Common myeloid progenitor, CD34-positive (primary cell): Measurements from ENCODE around the gene VPS37C.

ENCODE experiments used
- CTCF ChIA-PET: fragments of 350-600 bp; sonication (Branson Sonifier 250); formaldehyde crosslinking; loops from one replicate; lab custom pipeline; 2021; ENCODE audit warnings: antibody characterized with exemption; lab: Charles Lee
- POLR2A ChIA-PET: fragments of 350-600 bp; sonication (Branson Sonifier 250); formaldehyde crosslinking; loops from one replicate; lab custom pipeline; 2021; ENCODE audit warnings: antibody characterized with exemption; lab: Charles Lee
- DNase-seq, 3 donors: peaks; one replicate each; pipeline versions ENCODE4 v3.0.0 to v3.0.0-alpha.2; 2013
- H3K27ac ChIP-seq, 2 experiments: 1 replicate in 1 of 2; 2 replicates in 1 of 2; pipeline ENCODE4 v1.7.0; 2013; ENCODE audit warnings: inconsistent platforms in 2 of 2, low read length in 2 of 2, mild to moderate bottlenecking in 2 of 2, low read depth in 1 of 2, moderate library complexity in 1 of 2; ENCODE audit not compliant: severe bottlenecking in 2 of 2, insufficient read depth in 1 of 2, poor library complexity in 1 of 2
- H3K27me3 ChIP-seq, 5 experiments: replicated peaks in 2 of 5; 1 replicate in 3 of 5; 2 replicates in 2 of 5; pipeline versions ENCODE4 v1.6.1 to v1.7.0; 2013; ENCODE audit warnings: low read length in 4 of 5, mild to moderate bottlenecking in 2 of 5, moderate library complexity in 2 of 5, inconsistent platforms in 1 of 5; ENCODE audit not compliant: insufficient read depth in 5 of 5, control insufficient read depth in 4 of 5
- H3K36me3 ChIP-seq, 4 experiments: 1 replicate in 2 of 4; 2 replicates in 2 of 4; pipeline versions ENCODE4 v1.6.1 to v1.7.0; 2013; ENCODE audit warnings: low read length in 3 of 4, control low read depth in 1 of 4, mild to moderate bottlenecking in 1 of 4; ENCODE audit not compliant: control insufficient read depth in 4 of 4, insufficient read depth in 4 of 4
- H3K4me1 ChIP-seq, 4 experiments: 1 replicate in 3 of 4; 2 replicates in 1 of 4; pipeline versions ENCODE4 v1.6.1 to v1.7.1; 2013; ENCODE audit warnings: low read length in 3 of 4, mild to moderate bottlenecking in 3 of 4, control low read depth in 1 of 4, inconsistent platforms in 1 of 4, moderate library complexity in 1 of 4; ENCODE audit not compliant: control insufficient read depth in 4 of 4, insufficient read depth in 4 of 4; ENCODE audit errors: control extremely low read depth in 1 of 4
- H3K4me3 ChIP-seq, 7 experiments: 1 replicate in 4 of 7; 2 replicates in 3 of 7; pipeline versions ENCODE4 v1.5.1 to v1.7.0; 2013; ENCODE audit warnings: mild to moderate bottlenecking in 7 of 7, low read length in 6 of 7, moderate library complexity in 6 of 7, inconsistent platforms in 2 of 7, low read depth in 2 of 7, control low read depth in 1 of 7; ENCODE audit not compliant: insufficient read depth in 4 of 7, control insufficient read depth in 1 of 7; ENCODE audit errors: extremely low read depth in 1 of 7
- H3K9me3 ChIP-seq, 5 experiments: 1 replicate in 4 of 5; 2 replicates in 1 of 5; pipeline versions ENCODE4 v1.6.1 to v1.7.1; 2013; ENCODE audit warnings: low read length in 4 of 5, mild to moderate bottlenecking in 2 of 5, inconsistent platforms in 1 of 5, low read depth in 1 of 5, moderate library complexity in 1 of 5; ENCODE audit not compliant: control insufficient read depth in 4 of 5, insufficient read depth in 2 of 5; ENCODE audit errors: control extremely low read depth in 1 of 5
- WGBS: methylation state at CpG from one replicate; pipeline ENCODE4 v1.1.5; 2013; ENCODE audit not compliant: insufficient coverage; 5-methylcytosine and 5-hydroxymethylcytosine counted together

Gene VPS37C

DNA sequence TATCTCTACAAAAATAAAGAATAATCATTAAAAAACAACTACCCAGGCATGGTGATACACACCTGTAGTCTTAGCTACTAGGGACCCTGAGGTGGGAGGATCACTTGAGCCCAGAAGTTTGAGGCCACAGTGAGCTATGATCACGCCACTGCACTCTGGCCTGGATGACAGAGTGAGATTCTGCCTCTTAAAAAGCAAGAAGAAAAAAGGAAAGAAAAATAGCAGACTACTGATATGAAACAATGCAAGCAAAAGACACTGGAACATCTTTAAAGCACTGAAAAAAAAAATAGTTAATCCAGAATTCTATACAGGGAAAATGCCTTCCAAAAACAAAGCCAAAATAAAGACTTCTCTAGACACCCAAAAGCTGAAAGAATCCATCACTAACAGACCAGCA is 5.9 kb downstream of the VPS37C start:
- 100% methylated on average over 1 of the region's 1 CpG for WGBS
- Histone ChIP-seq H3K27ac (no peak overlapping the region), H3K4me1 (peaks cover 0 to 4% (median 3%) of the 10 kb centered on the region in 4 experiments)

DNA sequence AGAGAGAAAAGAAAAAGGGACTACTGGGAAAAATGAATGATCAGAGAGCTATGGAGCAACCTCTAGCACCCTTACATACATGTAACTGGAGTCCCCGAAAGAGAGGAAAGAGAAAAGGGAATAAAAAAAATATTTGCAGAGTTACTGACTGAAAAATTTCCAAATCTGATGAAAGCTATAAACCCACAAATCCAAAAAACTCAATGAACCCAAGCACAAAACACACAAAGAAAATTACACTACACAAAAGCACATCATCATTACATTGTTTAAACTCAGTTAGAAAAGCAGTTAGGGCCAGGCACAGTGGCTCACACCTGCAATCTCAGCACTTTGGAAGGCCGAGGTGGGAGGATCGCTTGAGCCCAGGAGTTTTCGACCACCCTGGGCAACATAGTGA is 6.7 kb downstream of the VPS37C start:
- peaks cover 0 to 11% (median 4%) of the 10 kb centered on the region in 4 experiments for H3K36me3 ChIP-seq
- no peak overlapping the region for H3K27ac ChIP-seq
- CTCF ChIA-PET, result interaction anchor here (1.0 to 1.2 kb wide), 2 partner anchors 13 to 16 kb away, joined by 3 to 4 read pairs; no protein-coding TSS in a partner anchor
- H3K9me3 ChIP-seq, result peaks cover 5 to 21% (median 13%) of the 10 kb centered on the region in 5 experiments
- H3K4me3 ChIP-seq, result no peak overlapping the region
- DNase-seq, result no peak
- WGBS, result 100% methylated on average over 1 of the region's 4 CpGs
- peaks cover 0 to 8% (median 7%) of the 10 kb centered on the region in 4 experiments for H3K4me1 ChIP-seq
- POLR2A ChIA-PET, result no interaction called here
- H3K27me3 ChIP-seq, result no peaks in the 10 kb centered on the region

More for the DNA sequence above, 5.9 kb downstream of the VPS37C start:
- Histone ChIP-seq H3K36me3 (peaks cover 0 to 11% (median 4%) of the 10 kb centered on the region in 4 experiments), H3K27me3 (no peaks in the 10 kb centered on the region), H3K4me3 (no peak overlapping the region), H3K9me3 (peaks cover 5 to 21% (median 13%) of the 10 kb centered on the region in 5 experiments)
- ChIA-PET POLR2A (interaction anchor here (0.6 kb wide), 1 partner anchor 1295 kb away, joined by 6 read pairs; no protein-coding TSS in a partner anchor), CTCF (interaction anchor here (1.0 kb wide), 1 partner anchor 12 kb away, joined by 3 read pairs; no protein-coding TSS in a partner anchor)
- no peak for DNase-seq

DNA sequence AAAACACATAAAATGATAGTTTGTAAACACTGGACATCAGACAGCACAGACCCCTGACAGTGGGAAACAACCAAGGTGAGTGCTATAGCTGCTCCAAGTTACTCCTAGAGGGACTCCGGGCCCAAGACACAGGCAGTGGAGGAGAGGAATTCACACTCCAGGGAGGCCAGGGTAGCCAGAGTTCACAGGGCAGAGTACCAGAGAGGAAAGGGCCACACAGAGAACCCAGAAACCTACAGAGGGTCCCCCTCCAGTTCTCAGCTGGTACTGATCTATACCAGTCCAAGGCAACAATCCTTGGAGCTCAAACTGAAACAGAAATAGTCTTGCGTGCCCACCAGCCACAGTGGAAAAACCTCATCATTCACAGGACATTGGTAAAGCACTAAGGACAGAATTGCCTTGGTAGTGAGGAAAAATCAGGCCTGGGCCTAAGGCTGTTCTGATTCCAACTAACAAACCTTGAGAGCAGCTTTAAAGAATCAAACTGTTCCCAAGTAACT is 7.6 kb downstream of the VPS37C start:
- H3K4me3 ChIP-seq, result no peak overlapping the region
- no peak for DNase-seq
- peaks cover 5 to 21% (median 13%) of the 10 kb centered on the region in 5 experiments for H3K9me3 ChIP-seq
- CTCF ChIA-PET, result interaction anchor here (1.1 to 1.2 kb wide), 2 partner anchors 15 to 16 kb away, joined by 3 to 4 read pairs; no protein-coding TSS in a partner anchor
- no peak overlapping the region for H3K27ac ChIP-seq
- peaks cover 0 to 11% (median 4%) of the 10 kb centered on the region in 4 experiments for H3K36me3 ChIP-seq
- WGBS, result 97% methylated on average over 2 of the region's 2 CpGs
- POLR2A ChIA-PET, result no interaction called here
- H3K4me1 ChIP-seq, result peaks cover 0 to 11% (median 8%) of the 10 kb centered on the region in 4 experiments
- no peaks in the 10 kb centered on the region for H3K27me3 ChIP-seq

DNA sequence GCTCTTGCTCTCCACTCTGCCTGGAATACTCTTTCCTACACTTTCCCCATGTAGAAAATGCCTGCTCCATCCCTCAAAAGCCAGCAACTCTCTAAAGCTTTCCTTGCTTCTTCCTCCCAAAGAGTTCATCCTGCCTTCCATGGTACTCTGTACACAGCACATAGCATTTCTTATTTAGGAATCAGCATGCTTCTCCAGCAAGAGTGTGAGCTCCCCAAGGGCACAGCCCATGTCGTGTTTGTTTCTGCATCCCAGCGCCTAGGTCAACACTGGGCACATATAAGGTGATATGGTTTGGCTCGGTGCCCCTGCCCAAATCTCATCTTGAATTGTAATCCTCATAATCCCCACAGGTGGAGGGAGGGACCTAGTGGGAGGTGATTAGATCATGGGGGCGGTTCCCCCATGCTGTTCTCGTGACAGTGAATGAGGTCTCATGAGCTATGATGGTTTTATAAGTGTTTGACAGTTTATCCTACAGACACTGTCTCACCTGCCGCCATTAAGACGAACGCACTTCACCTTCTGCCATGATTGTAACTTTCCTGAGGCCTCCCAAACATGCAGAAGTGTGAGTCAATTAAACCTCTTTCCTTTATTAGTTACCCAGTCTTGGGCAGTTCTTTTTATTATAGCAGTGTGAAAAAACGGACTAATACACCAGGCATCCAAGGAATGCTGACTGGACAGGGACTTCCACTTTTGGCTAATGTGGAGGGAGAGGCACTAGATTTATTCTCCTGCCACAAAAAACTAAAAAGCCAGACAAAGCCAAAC is 8.2 kb downstream of the VPS37C start:
- POLR2A ChIA-PET, result no interaction called here
- CTCF ChIA-PET, result interaction anchor here (1.0 to 1.6 kb wide), 4 partner anchors 8 to 24 kb away, joined by 3 to 5 read pairs (median 4); no protein-coding TSS in a partner anchor
- no peak for DNase-seq
- Histone ChIP-seq H3K36me3 (peaks cover 0 to 11% (median 4%) of the 10 kb centered on the region in 4 experiments), H3K4me1 (peaks cover 0 to 16% (median 10%) of the 10 kb centered on the region in 4 experiments), H3K9me3 (peaks cover 5 to 21% (median 13%) of the 10 kb centered on the region in 5 experiments), H3K27ac (no peak overlapping the region), H3K4me3 (no peak overlapping the region), H3K27me3 (no peaks in the 10 kb centered on the region)
- WGBS, result 100% methylated on average over 6 of the region's 9 CpGs

DNA sequence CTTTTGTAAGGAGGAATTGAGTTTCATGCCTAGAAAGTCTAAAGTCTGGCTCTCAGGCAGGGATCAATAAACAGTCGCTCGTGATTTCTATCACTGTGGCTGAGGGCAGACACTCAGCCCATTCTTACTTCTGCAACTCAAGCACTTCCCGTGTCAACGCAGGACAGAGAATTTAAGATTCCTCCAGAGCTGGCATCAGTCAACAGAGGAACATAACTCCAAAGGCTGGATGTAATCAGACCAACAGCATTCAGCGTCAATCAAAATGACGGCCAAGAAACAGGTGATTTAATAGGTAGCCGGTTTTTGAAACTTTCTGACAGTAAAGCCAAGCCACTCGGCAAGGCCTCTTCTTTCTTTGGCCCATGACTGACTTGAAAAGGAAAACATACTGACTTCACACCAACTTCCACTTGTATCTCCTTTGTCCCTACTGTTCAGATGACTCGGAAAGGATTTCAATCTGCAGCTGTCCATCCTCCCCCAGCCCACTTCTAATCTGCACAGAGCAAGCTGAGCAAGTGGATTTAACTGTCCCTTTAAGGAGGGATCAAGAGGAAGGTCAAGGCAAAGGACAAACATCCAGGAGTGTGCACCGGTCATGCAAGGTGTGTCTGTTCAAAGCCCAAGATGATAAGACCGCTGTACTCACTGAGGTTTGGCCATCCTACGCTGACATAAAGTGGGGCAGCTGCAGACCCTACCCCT is 9.5 kb downstream of the VPS37C start:
- 87% methylated on average over 11 of the region's 12 CpGs for WGBS
- Histone ChIP-seq H3K4me1 (peaks cover 0 to 29% (median 20%) of the 10 kb centered on the region in 4 experiments), H3K27me3 (no peaks in the 10 kb centered on the region), H3K36me3 (peaks cover 0 to 3% (median 0%) of the 10 kb centered on the region in 4 experiments), H3K27ac (no peak overlapping the region), H3K4me3 (no peak overlapping the region), H3K9me3 (peaks cover 5 to 19% (median 13%) of the 10 kb centered on the region in 5 experiments)
- DNase-seq, result no peak
- ChIA-PET CTCF (interaction anchor here (1.1 to 1.6 kb wide), 2 partner anchors 9 to 12 kb away, joined by 3 to 4 read pairs; no protein-coding TSS in a partner anchor), POLR2A (no interaction called here)

DNA sequence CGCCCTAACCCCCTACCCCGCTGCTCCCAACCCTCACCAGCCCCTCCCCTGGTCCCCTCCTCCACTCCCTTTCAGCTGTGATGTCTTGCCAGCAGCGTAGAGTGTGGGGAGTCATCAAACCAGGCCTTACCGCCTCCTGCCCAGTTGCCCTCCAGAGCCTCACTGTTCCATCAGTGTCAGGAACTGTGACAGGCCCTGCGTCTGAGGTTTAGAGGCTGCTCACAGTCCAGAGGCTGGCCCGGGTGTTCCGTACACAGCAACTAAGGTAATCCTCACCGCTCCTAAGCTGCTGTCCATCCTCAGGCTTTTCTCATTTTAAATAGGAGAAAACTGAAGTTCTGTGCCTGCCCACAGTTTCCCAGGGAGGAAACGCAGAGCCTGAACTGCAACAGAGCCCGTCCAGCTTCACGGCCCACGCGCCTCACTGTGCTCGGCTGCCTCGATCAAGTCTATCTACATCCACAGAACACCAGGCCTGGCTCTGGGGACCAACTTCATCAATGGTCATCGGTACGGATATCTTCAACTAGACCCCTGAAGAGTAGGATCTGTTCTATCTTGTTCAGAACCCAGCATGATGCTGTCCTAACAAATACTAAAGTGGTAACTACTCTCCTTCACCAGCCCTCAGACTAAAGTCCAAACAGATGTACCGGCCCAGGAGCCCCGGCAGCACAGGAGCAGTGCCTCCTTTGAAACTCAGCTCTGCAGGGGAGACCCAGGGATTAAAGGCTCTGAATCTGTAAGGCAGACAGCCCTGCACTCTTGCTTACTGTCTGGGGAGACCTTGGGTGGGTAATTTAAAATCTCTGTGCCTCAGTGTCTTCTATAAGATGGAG is 10.3 kb downstream of the VPS37C start:
- Histone ChIP-seq H3K4me1 (peaks cover 0 to 36% (median 27%) of the 10 kb centered on the region in 4 experiments), H3K4me3 (no peak overlapping the region), H3K27ac (no peak overlapping the region), H3K9me3 (peaks cover 5 to 16% (median 10%) of the 10 kb centered on the region in 5 experiments), H3K27me3 (no peaks in the 10 kb centered on the region), H3K36me3 (no peaks in the 10 kb centered on the region)
- POLR2A ChIA-PET, result interaction anchor here (1.2 kb wide), 1 partner anchor 11 kb away, joined by 3 read pairs; the partner anchor contains the start of gene VPS37C
- WGBS, result 86% methylated on average over 16 of the region's 19 CpGs
- DNase-seq, result no peak
- CTCF ChIA-PET, result interaction anchor here (0.7 to 1.6 kb wide), 4 partner anchors 11 to 215 kb away, joined by 3 to 4 read pairs (median 3); no protein-coding TSS in a partner anchor
